Neural crest cell (in vitro differentiated cells): ENCODE data around the gene HOMEZ. TPM values are rescaled to one million over a fixed set of nuclear protein-coding genes. Genes with fewer than 3 reads are reported as not detected.
A peak's percentile ranks its signal among the peaks of the same experiment; 100 is the strongest.

Experiments
- DNase-seq: peaks from one replicate; pipeline ENCODE4 v3.0.0; 2021; ENCODE audit warnings: low read depth, mixed read lengths, low spot score
- H3K27ac Mint-ChIP-seq: one replicate; pipeline ENCODE4 v1.8.0; 2021; ENCODE audit warnings: mild to moderate bottlenecking, mixed read lengths; ENCODE audit not compliant: unreplicated experiment
- H3K27me3 Mint-ChIP-seq: 2 replicates; pipeline ENCODE4 v1.8.0; 2021; ENCODE audit warnings: low read depth, mild to moderate bottlenecking, mixed read lengths
- H3K36me3 Mint-ChIP-seq: 2 replicates; pipeline ENCODE4 v1.8.0; 2021; ENCODE audit warnings: low read depth, mild to moderate bottlenecking, mixed read lengths
- H3K4me1 Mint-ChIP-seq: 2 replicates; pipeline ENCODE4 v1.8.0; 2021; ENCODE audit warnings: mixed read lengths
- H3K4me3 Mint-ChIP-seq: one replicate; pipeline ENCODE4 v1.8.0; 2021; ENCODE audit warnings: mild to moderate bottlenecking, mixed read lengths
- H3K9me3 Mint-ChIP-seq: 2 replicates; pipeline ENCODE4 v1.8.0; 2021; ENCODE audit warnings: mixed read lengths
- CTCF ChIP-seq: fragments of 200-600 bp; sonication (generic); conservative IDR thresholded peaks from 2 replicates; pipeline ENCODE4 v1.5.0; 2021; ENCODE audit warnings: antibody characterized with exemption, mild to moderate bottlenecking
- total RNA-seq: library from RNA; stranded (reverse); gene quantifications from 2 replicates; pipeline ENCODE4 v1.2.1, GENCODE V29; 2021

HOMEZ gene
- total RNA-seq, 1 donor from 2014 or later, result 14.8 TPM

DNA sequence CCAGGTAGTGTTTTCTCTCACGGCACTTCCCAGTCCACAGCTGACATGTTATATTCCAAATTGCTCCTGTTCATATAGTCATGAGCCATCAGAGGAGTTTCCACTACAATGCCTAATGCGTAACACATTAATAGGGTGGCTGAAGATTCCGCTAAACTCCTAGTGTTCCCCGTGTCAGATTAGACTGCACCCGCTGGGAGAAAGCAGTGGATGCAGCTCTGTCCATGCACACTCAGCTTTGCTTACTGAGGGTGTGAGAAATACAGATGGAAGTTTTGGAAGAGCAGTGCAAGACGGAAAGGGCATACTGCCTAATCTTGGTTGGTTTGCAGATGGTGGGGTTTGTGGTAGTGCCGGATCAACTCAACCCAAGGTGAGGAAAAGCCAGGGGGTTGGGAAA lies 11.2 kb upstream of the HOMEZ start:
- Mint-ChIP-seq H3K4me1 (peaks cover 40% of the 10 kb centered on the region), H3K9me3 (no peaks in the 10 kb centered on the region), H3K27ac (no peak overlapping the region), H3K27me3 (peaks cover 8% of the 10 kb centered on the region), H3K4me3 (peak overlapping the region; percentile 61), H3K36me3 (no peaks in the 10 kb centered on the region)
- TF ChIP-seq CTCF, result no peak
- DNase-seq, result no peak

DNA sequence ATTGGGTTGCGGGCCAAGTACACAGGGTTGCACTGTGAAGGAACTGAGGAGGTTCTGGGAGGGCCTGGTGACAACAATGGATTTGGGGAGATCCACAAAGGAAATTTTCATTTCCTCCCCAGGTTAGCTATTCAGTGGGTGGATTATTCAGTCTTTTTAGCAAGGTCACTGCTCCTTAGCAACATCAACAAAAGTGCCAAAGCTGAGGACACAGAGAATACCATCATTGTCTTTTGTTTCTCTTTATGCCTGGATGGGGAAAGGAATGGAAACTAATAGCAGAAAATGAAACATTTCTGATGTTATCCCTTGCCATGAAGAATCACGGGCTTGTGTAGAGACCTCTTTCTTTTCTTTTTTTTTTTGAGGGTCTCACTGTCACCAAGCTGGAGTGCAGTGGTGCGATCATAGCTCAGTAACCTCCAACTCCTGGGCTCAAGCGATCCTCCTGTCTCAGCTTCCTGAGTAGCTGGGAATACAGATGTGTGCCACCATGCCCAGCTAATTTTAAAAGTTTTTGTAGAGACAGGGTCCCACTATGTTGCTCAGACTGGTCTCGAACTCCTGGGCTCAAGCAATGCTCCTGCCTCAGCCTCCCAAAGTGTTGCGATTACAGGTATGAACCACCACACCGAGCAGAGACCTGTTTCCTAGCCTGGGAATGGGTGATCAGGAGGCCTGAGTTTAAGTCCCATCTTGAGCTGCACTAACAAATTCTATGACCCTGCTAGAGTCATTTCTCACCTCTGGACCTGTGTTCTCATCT lies 10.3 kb upstream of the HOMEZ start:
- peak overlapping the region; percentile 54 for H3K27ac Mint-ChIP-seq
- peaks cover 40% of the 10 kb centered on the region for H3K4me1 Mint-ChIP-seq
- TF ChIP-seq CTCF, result no peak
- H3K27me3 Mint-ChIP-seq, result peaks cover 13% of the 10 kb centered on the region
- H3K9me3 Mint-ChIP-seq, result no peaks in the 10 kb centered on the region
- H3K36me3 Mint-ChIP-seq, result no peaks in the 10 kb centered on the region
- peak overlapping the region; percentile 49 for H3K4me3 Mint-ChIP-seq
- DNase-seq, result no peak

GRCh38 chr14:23294734-23295561 lies 9.0 kb upstream of the HOMEZ start:
- peaks cover 16% of the 10 kb centered on the region for H3K27me3 Mint-ChIP-seq
- H3K4me1 Mint-ChIP-seq, result peaks cover 29% of the 10 kb centered on the region
- TF ChIP-seq CTCF, result peak; percentile 86
- no peaks in the 10 kb centered on the region for H3K9me3 Mint-ChIP-seq
- no peak overlapping the region for H3K27ac Mint-ChIP-seq
- peak; percentile 49 for DNase-seq
- no peaks in the 10 kb centered on the region for H3K36me3 Mint-ChIP-seq
- H3K4me3 Mint-ChIP-seq, result peak overlapping the region; percentile 3

GRCh38 chr14:23286902-23287479 lies 1.1 kb upstream of the HOMEZ start:
- Mint-ChIP-seq H3K4me3 (peak overlapping the region; percentile 95), H3K36me3 (no peaks in the 10 kb centered on the region), H3K27ac (peak overlapping the region; percentile 99), H3K9me3 (no peaks in the 10 kb centered on the region), H3K4me1 (peaks cover 36% of the 10 kb centered on the region), H3K27me3 (peaks cover 11% of the 10 kb centered on the region)
- no peak for TF ChIP-seq CTCF
- no peak for DNase-seq

- H3K36me3 Mint-ChIP-seq, result no peaks in the 10 kb centered on the region
- no peak for DNase-seq
- TF ChIP-seq CTCF, result no peak
- peak overlapping the region; percentile 44 for H3K27ac Mint-ChIP-seq
- peaks cover 42% of the 10 kb centered on the region for H3K4me1 Mint-ChIP-seq
- H3K4me3 Mint-ChIP-seq, result peak overlapping the region; percentile 95
- no peaks in the 10 kb centered on the region for H3K9me3 Mint-ChIP-seq
- peaks cover 6% of the 10 kb centered on the region for H3K27me3 Mint-ChIP-seq
Measured at GRCh38 chr14:23285530-23286019, 357 bp downstream of the HOMEZ start.
